ENCODE results near the gene NXNL1. TPM values are rescaled to one million over a fixed set of nuclear protein-coding genes. Genes with fewer than 3 reads are reported as not detected.
A peak's percentile ranks its signal among the peaks of the same experiment; 100 is the strongest.
"Not testable (repeated sequence)": the region's sequence is repeated elsewhere in the genome, so short reads cannot be mapped to it uniquely, and the experiment has no call there.

Gene NXNL1
- total and polyA plus RNA-seq, 8 donors = 0.19 TPM; not detected in 7

GRCh38 chr19:17504030-17504429 lies 43.3 kb upstream of the NXNL1 start:
- no peak overlapping the region for H3K4me3 ChIP-seq
- ATAC-seq (no peak), DNase-seq (no peak), FAIRE-seq (no peak)
- H3K27me3 ChIP-seq = no peaks in the 10 kb centered on the region
- no peaks in the 10 kb centered on the region for H3K36me3 ChIP-seq
- peaks cover 0 to 7% (median 0%) of the 10 kb centered on the region in 3 donors for H3K4me1 ChIP-seq
- TF ChIP-seq, protein P1, sequence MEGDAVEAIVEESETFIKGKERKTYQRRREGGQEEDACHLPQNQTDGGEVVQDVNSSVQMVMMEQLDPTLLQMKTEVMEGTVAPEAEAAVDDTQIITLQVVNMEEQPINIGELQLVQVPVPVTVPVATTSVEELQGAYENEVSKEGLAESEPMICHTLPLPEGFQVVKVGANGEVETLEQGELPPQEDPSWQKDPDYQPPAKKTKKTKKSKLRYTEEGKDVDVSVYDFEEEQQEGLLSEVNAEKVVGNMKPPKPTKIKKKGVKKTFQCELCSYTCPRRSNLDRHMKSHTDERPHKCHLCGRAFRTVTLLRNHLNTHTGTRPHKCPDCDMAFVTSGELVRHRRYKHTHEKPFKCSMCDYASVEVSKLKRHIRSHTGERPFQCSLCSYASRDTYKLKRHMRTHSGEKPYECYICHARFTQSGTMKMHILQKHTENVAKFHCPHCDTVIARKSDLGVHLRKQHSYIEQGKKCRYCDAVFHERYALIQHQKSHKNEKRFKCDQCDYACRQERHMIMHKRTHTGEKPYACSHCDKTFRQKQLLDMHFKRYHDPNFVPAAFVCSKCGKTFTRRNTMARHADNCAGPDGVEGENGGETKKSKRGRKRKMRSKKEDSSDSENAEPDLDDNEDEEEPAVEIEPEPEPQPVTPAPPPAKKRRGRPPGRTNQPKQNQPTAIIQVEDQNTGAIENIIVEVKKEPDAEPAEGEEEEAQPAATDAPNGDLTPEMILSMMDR (IDR thresholded peaks at IDR 0.05) = no peak
- H3K27ac ChIP-seq = no peak overlapping the region
- intact Hi-C loops (cut with DNase I) = no loop called here
- 96% methylated on average over 2 of the region's 2 CpGs for WGBS, 2 donors
- no peaks in the 10 kb centered on the region for H3K9me3 ChIP-seq

DNA sequence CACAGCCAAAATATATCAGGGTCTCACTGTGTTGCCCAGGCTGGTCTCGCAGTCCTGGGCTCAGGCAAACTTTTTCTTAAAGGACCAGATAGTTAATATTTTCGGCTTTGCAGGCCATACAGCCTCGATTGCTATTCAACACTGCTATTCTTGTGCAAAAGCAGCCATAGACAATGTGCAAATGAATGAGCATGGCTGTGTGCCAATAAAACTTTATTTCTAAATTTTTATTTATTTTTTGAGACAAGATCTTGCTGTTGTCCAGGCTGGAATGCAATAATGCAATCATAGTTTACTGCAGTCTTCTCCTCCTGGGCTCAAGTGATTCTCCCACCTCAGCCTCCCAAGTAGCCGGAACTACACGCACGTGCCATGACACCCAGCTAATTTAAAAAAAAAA lies 42.5 kb upstream of the NXNL1 start:
- H3K9me3 ChIP-seq = no peaks in the 10 kb centered on the region
- H3K36me3 ChIP-seq = no peaks in the 10 kb centered on the region
- peaks cover 0 to 6% (median 0%) of the 10 kb centered on the region in 3 donors for H3K4me1 ChIP-seq
- no peaks in the 10 kb centered on the region for H3K27me3 ChIP-seq
- ATAC-seq (no peak), FAIRE-seq (no peak), DNase-seq (no peak)
- TF ChIP-seq, protein P1 (IDR thresholded peaks at IDR 0.05) = no peak
- H3K27ac ChIP-seq = no peak overlapping the region
- no peak overlapping the region for H3K4me3 ChIP-seq
- WGBS, 2 donors = 93 to 94% methylated on average over 6 of the region's 6 CpGs
- intact Hi-C loops (cut with DNase I) = no loop called here

DNA sequence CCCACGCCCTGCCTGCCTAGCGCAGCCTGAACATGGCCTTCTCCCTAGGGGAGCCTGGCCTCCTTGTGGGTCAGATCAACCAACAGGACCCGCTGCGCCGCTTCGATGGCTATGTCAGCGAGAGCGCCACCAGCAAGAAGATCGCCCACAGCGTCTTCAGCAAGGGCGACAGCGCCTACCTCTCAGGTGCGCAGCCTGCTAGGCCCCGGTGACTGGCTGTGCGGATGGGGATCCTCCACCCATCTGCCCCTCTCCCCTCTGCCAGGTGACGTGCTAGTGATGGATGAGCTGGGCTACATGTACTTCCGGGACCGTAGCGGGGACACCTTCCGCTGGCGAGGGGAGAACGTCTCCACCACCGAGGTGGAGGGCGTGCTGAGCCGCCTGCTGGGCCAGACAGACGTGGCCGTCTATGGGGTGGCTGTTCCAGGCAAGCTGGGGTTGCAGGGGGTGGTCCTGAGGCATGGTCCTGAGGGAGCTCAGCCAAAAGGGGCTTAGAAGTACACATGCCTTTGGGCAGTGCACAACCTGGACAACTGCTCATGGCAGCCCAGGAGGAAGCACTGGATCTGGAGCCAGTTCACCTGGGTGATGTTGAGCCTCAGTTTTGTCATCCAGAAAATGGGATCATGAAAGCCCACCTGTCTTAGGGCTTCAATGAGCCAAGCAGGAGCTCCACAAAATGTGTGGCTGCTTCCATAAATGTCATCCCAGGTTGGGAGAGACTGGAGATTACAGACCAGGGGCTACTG lies 39.9 kb upstream of the NXNL1 start:
- no peak for ATAC-seq
- intact Hi-C loops (cut with DNase I) = no loop called here
- TF ChIP-seq, protein P1 (IDR thresholded peaks at IDR 0.05) = no peak
- no peaks in the 10 kb centered on the region for H3K4me1 ChIP-seq
- DNase-seq = peak in 2 of 6 donors; percentile 28 to 59
- no peaks in the 10 kb centered on the region for H3K36me3 ChIP-seq
- H3K4me3 ChIP-seq = no peak overlapping the region
- no peak for FAIRE-seq
- no peaks in the 10 kb centered on the region for H3K27me3 ChIP-seq
- WGBS, 2 donors = 93 to 95% methylated on average over 26 to 27 of the region's 27 CpGs
- H3K9me3 ChIP-seq = no peaks in the 10 kb centered on the region
- no peak overlapping the region for H3K27ac ChIP-seq

- Histone ChIP-seq H3K27me3 (no peaks in the 10 kb centered on the region), H3K27ac (peak overlapping the region in 3 of 4 donors; percentile 17 to 47 (median 27)), H3K4me1 (no peaks in the 10 kb centered on the region), H3K4me3 (no peak overlapping the region), H3K9me3 (no peaks in the 10 kb centered on the region), H3K36me3 (no peaks in the 10 kb centered on the region)
- ATAC-seq (peak in 3 of 4 donors; percentile 8 to 15 (median 13)), DNase-seq (peak in 1 of 6 donors; percentile 13), FAIRE-seq (no peak)
- TF ChIP-seq, protein P1 (IDR thresholded peaks at IDR 0.05) = no peak
- intact Hi-C loops (cut with DNase I) = no loop called here
- 68 to 69% methylated on average over 19 to 21 of the region's 21 CpGs for WGBS, 2 donors
These were observed 39.1 kb upstream of the NXNL1 start for GRCh38 chr19:17499648-17500446.

GRCh38 chr19:17499025-17499424 lies 38.3 kb upstream of the NXNL1 start:
- H3K4me3 ChIP-seq; intact Hi-C loops (cut with DNase I); H3K9me3 ChIP-seq; H3K27ac ChIP-seq; FAIRE-seq; H3K27me3 ChIP-seq; H3K36me3 ChIP-seq; H3K4me1 ChIP-seq; ATAC-seq; DNase-seq: not testable (repeated sequence)
- WGBS, 2 donors = 81 to 84% methylated on average over 10 to 11 of the region's 12 CpGs
